B cell (primary cell): ENCODE results near the gene FARSB. TPM values are rescaled to one million over a fixed set of nuclear protein-coding genes. Genes with fewer than 3 reads are reported as not detected.

Experiments
- ATAC-seq: fragments of 200-7000 bp; cut with Tn5 transposase; one replicate; pipeline ENCODE4 v1.10.0; 2021; ENCODE audit warnings: low read depth, mild to moderate bottlenecking, moderate number of reproducible peaks, moderate library complexity
- CTCF ChIA-PET: fragments of 350-600 bp; sonication (Branson Sonifier 250); formaldehyde crosslinking; loops from one replicate; lab custom pipeline; 2021; ENCODE audit warnings: antibody characterized with exemption, inconsistent platforms; lab: Charles Lee
- POLR2A ChIA-PET: fragments of 350-600 bp; sonication (Branson Sonifier 250); formaldehyde crosslinking; loops from one replicate; lab custom pipeline; 2021; ENCODE audit warnings: antibody characterized with exemption; lab: Charles Lee
- DNase-seq: peaks from one replicate; pipeline ENCODE4 v3.0.0; 2013
- H2AFZ ChIP-seq: 2 replicates; pipeline ENCODE4 v1.6.1; 2012; ENCODE audit warnings: mild to moderate bottlenecking, low read depth, low read length; ENCODE audit not compliant: insufficient read depth, poor library complexity, severe bottlenecking
- H3K27ac ChIP-seq, 2 donors: 1 replicate in 1 of 2; 2 replicates in 1 of 2; pipeline ENCODE4 v1.5.1; 2012 to 2013; ENCODE audit warnings: low read length in 2 of 2, mild to moderate bottlenecking in 2 of 2, moderate library complexity in 1 of 2
- H3K27me3 ChIP-seq, 4 experiments: fragments of 200-600 bp in 1 of 4; sonication (generic) in 1 of 4; replicated peaks in 1 of 4; 1 replicate in 2 of 4; 2 replicates in 2 of 4; pipeline versions ENCODE4 v1.6.1 to v1.7.0; 2013 to 2016; ENCODE audit warnings: low read length in 3 of 4, mild to moderate bottlenecking in 2 of 4, mixed read lengths in 1 of 4, moderate library complexity in 1 of 4; ENCODE audit not compliant: insufficient read depth in 4 of 4, control insufficient read depth in 3 of 4; ENCODE audit errors: control extremely low read depth in 1 of 4
- H3K36me3 ChIP-seq, 2 experiments: replicated peaks in 1 of 2; 1 replicate in 1 of 2; 2 replicates in 1 of 2; pipeline versions ENCODE4 v1.6.1 to v1.7.1; 2013; ENCODE audit warnings: low read length in 1 of 2; ENCODE audit not compliant: insufficient read depth in 2 of 2, control insufficient read depth in 1 of 2; ENCODE audit errors: control extremely low read depth in 1 of 2, extremely low read depth in 1 of 2
- H3K4me1 ChIP-seq, 2 donors: fragments of 200-600 bp in 1 of 2; sonication (generic) in 1 of 2; 1 replicate in 1 of 2; 2 replicates in 1 of 2; pipeline versions ENCODE4 v1.5.1 to v1.6.1; 2013 to 2017; ENCODE audit warnings: low read length in 2 of 2; ENCODE audit not compliant: control insufficient read depth in 2 of 2, insufficient read depth in 2 of 2
- H3K4me2 ChIP-seq: replicated peaks from 2 replicates; pipeline ENCODE3; 2012; ENCODE audit warnings: mild to moderate bottlenecking, low read depth, low read length; ENCODE audit not compliant: poor library complexity, severe bottlenecking
- H3K4me3 ChIP-seq, 5 experiments: fragments of 200-600 bp in 1 of 5; sonication (generic) in 1 of 5; 1 replicate in 3 of 5; 2 replicates in 2 of 5; pipeline versions ENCODE4 v1.5.1 to v1.7.0; 2011 to 2016; ENCODE audit warnings: low read length in 4 of 5, mild to moderate bottlenecking in 4 of 5, low read depth in 2 of 5, control low read depth in 1 of 5, moderate library complexity in 1 of 5; ENCODE audit not compliant: insufficient read depth in 1 of 5; ENCODE audit errors: control extremely low read depth in 1 of 5, extremely low read depth in 1 of 5
- H3K79me2 ChIP-seq: fragments of 200-600 bp; sonication (generic); one replicate; pipeline ENCODE4 v1.6.0; 2016; ENCODE audit warnings: low read length; ENCODE audit not compliant: control insufficient read depth, insufficient read depth
- H3K9ac ChIP-seq: fragments of 200-600 bp; sonication (generic); 2 replicates; pipeline ENCODE4 v1.6.1; 2017; ENCODE audit warnings: mild to moderate bottlenecking, low read length, moderate library complexity
- H3K9me3 ChIP-seq, 3 donors: one replicate each; pipeline versions ENCODE4 v1.6.1 to v1.7.1; 2013; ENCODE audit warnings: low read length in 2 of 3; ENCODE audit not compliant: control insufficient read depth in 2 of 3, insufficient read depth in 1 of 3; ENCODE audit errors: control extremely low read depth in 1 of 3
- H4K20me1 ChIP-seq: 2 replicates; pipeline ENCODE4 v1.6.0; 2012; ENCODE audit warnings: mild to moderate bottlenecking, low read length; ENCODE audit not compliant: insufficient read depth, control insufficient read depth, poor library complexity, severe bottlenecking
- H3K27ac Mint-ChIP-seq: one replicate; pipeline ENCODE4 v1.8.0; 2021; ENCODE audit warnings: mixed read lengths
- H3K27me3 Mint-ChIP-seq: one replicate; pipeline ENCODE4 v1.8.0; 2021; ENCODE audit warnings: mixed read lengths
- H3K4me1 Mint-ChIP-seq: one replicate; pipeline ENCODE4 v1.8.0; 2021; ENCODE audit warnings: mixed read lengths
- H3K4me3 Mint-ChIP-seq: one replicate; pipeline ENCODE4 v1.8.0; 2021; ENCODE audit warnings: mixed read lengths
- H3K9me3 Mint-ChIP-seq: one replicate; pipeline ENCODE4 v1.8.0; 2022; ENCODE audit warnings: mixed read lengths; ENCODE audit not compliant: insufficient read depth
- CTCF ChIP-seq: fragments of 200-600 bp; IDR thresholded peaks from one replicate; pipeline ENCODE4 v1.8.0; 2022; ENCODE audit warnings: antibody characterized with exemption, mild to moderate bottlenecking
- EZH2 ChIP-seq: IDR thresholded peaks from 2 replicates; pipeline ENCODE4 v1.6.1; 2012; ENCODE audit warnings: borderline replicate concordance, low read depth, mild to moderate bottlenecking, moderate library complexity, low read length; ENCODE audit not compliant: insufficient read depth, poor library complexity, severe bottlenecking
- WGBS: methylation state at CpG from one replicate; pipeline ENCODE4 v1.1.5; 2013; ENCODE audit warnings: missing lambda C conversion rate; ENCODE audit not compliant: insufficient coverage; 5-methylcytosine and 5-hydroxymethylcytosine counted together
- intact Hi-C: fragments of 100-400 bp; cut with micrococcal nuclease; formaldehyde crosslinking; loops from one replicate; pipeline ENCODE4 v1.10.0; 2022
- polyA plus RNA-seq: library from polyadenylated mRNA; depleted of rRNA; stranded (reverse); fragments of >200 nt; gene quantifications from 2 replicates; pipeline ENCODE4 v1.2.3, GENCODE V29; 2012
- total RNA-seq, 2 donors: library from RNA; stranded (reverse); fragments of 120-200 nt in 1 of 2; gene quantifications; 1 replicate in 1 of 2; 2 replicates in 1 of 2; pipeline versions ENCODE4 v1.2.3 to v1.2.4, GENCODE V29; 2013 to 2022

The FARSB gene
- total and polyA plus RNA-seq, 2 donors (not counting 1 experiment from before 2014, with no cell fraction given): 9.2 to 10.2 TPM

GRCh38 chr2:222651718-222652418, 4.0 kb downstream of the FARSB start:
- ChIA-PET POLR2A (no interaction called here), CTCF (interaction anchor here (1.0 kb wide), 1 partner anchor 37 kb away, joined by 3 read pairs; no protein-coding TSS in a partner anchor)
- ATAC-seq (no peak), DNase-seq (no peak)
- Mint-ChIP-seq H3K4me3 (no peak overlapping the region), H3K4me1 (peaks cover 44% of the 10 kb centered on the region), H3K9me3 (no peaks in the 10 kb centered on the region), H3K27ac (no peak overlapping the region), H3K27me3 (no peaks in the 10 kb centered on the region)
- no peak for TF ChIP-seq CTCF
- TF ChIP-seq EZH2: no peak
- no peak overlapping the region for H3K9ac ChIP-seq
- no peak overlapping the region for H3K4me3 ChIP-seq
- whole genome bisulfite sequencing: 83% methylated on average over 1 of the region's 4 CpGs
- intact Hi-C loops: loop anchor here (10.0 kb wide), 2 partner anchors 1303 to 1933 kb away; partner anchors contain the start of genes CUL3 and MRPL44
- H4K20me1 ChIP-seq: peaks cover 43% of the 10 kb centered on the region
- no peak overlapping the region for H3K27ac ChIP-seq
- H3K36me3 ChIP-seq: peaks cover 3 to 14% of the 10 kb centered on the region in 2 experiments
- peaks cover 19 to 25% of the 10 kb centered on the region in 2 donors for H3K4me1 ChIP-seq
- no peaks in the 10 kb centered on the region for H3K9me3 ChIP-seq
- no peaks in the 10 kb centered on the region for H3K27me3 ChIP-seq
- no peak overlapping the region for H2AFZ ChIP-seq
- H3K4me2 ChIP-seq: no peak overlapping the region
- peaks cover 74% of the 10 kb centered on the region for H3K79me2 ChIP-seq

GRCh38 chr2:222649801-222650200, 6.1 kb downstream of the FARSB start:
- Histone ChIP-seq H3K4me1 (peaks cover 9 to 15% of the 10 kb centered on the region in 2 donors), H3K36me3 (peaks cover 3 to 19% of the 10 kb centered on the region in 2 experiments), H3K27ac (no peak overlapping the region), H3K79me2 (peaks cover 62% of the 10 kb centered on the region), H3K4me3 (no peak overlapping the region), H4K20me1 (peaks cover 42% of the 10 kb centered on the region), H3K9ac (no peak overlapping the region), H3K27me3 (no peaks in the 10 kb centered on the region), H2AFZ (no peak overlapping the region), H3K9me3 (no peaks in the 10 kb centered on the region), H3K4me2 (no peak overlapping the region)
- no CpG with 5 or more reads among the region's 3 CpGs for WGBS
- ATAC-seq (no peak), DNase-seq (no peak)
- intact Hi-C loops: loop anchor here (10.0 kb wide), 2 partner anchors 1305 to 1935 kb away; partner anchors contain the start of genes CUL3 and MRPL44
- no peaks in the 10 kb centered on the region for H3K27me3 Mint-ChIP-seq
- ChIA-PET CTCF (no interaction called here), POLR2A (no interaction called here)
- no peak overlapping the region for H3K27ac Mint-ChIP-seq
- no peaks in the 10 kb centered on the region for H3K9me3 Mint-ChIP-seq
- H3K4me3 Mint-ChIP-seq: no peak overlapping the region
- peaks cover 30% of the 10 kb centered on the region for H3K4me1 Mint-ChIP-seq
- no peak for TF ChIP-seq EZH2
- no peak for TF ChIP-seq CTCF
